G401 (cell line): ENCODE measurements around the gene PLAAT4. TPM values are rescaled to one million over a fixed set of nuclear protein-coding genes. Genes with fewer than 3 reads are reported as not detected.
"Not testable (repeated sequence)": the region's sequence is repeated elsewhere in the genome, so short reads cannot be mapped to it uniquely, and the experiment has no call there.

ENCODE experiments used
- DNase-seq: peaks from one replicate; pipeline ENCODE4 v3.0.0-alpha.2; 2015; ENCODE audit warnings: low spot score
- in situ Hi-C: cut with HindIII; loops from 2 replicates; pipeline ENCODE4 v1.10.0; 2016; ENCODE audit warnings: low sequenced_read_pairs, mixed read lengths
- total RNA-seq: library from RNA; depleted of rRNA; stranded (reverse); fragments of >200 nt; shearing (Covaris generic); gene quantifications from 2 replicates; pipeline ENCODE4 v1.2.3, GENCODE V29; 2014

PLAAT4 gene
- total RNA-seq, 1 experiment from 2014 or later = not detected

GRCh38 chr11:63563201-63564055 is 26.8 kb downstream of the PLAAT4 start, which contains the start of gene PLAAT2:
PLAAT2 (minus strand) TSS chr11:63563379; CDS start chr11:63563324, 55 bp downstream.
- in situ Hi-C loops = no loop called here
- no peak for DNase-seq

DNA sequence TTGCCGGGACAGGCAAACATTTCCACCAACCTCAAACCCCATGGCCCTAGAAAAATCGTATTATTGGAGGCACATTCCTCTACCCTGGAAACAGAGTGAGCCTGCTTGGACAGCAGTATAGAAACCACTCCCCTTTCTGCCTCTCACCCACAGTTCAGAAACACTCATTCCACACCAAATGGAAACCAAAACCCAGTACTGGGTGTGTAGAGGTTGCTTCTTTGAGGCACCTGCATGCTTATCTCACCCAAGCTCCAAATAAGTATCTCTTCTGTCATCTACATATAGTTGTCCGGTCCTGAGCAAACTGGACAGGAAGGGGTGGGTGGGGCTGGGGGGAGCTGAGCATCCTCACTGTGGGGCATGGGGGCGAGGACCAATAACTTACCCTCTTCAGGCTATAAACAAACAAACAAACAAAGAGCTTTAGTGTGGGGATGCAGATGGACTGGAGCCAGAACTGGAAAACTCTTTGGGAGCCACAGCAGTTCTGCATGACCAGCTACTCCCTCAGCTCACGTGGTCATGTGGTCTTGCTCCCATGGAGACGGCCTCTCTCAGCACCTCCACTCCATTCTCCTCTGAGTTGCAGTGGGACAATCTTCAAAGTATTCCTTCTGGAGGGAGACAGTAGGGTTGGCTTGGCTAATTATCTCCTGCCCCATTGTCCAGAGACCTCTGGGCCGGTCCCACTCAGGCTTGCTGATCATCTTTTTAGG is 27.6 kb downstream of the PLAAT4 start:
- DNase-seq = no peak
- in situ Hi-C loops = no loop called here

GRCh38 chr11:63564784-63565350 is 28.3 kb downstream of the PLAAT4 start:
- in situ Hi-C loops = no loop called here
- DNase-seq = no peak

- in situ Hi-C loops = no loop called here
- no peak for DNase-seq
Observed at GRCh38 chr11:63567044-63567840, 30.6 kb downstream of the PLAAT4 start.

GRCh38 chr11:63569570-63569969 is 33.0 kb downstream of the PLAAT4 start:
- in situ Hi-C loops = no loop called here

DNA sequence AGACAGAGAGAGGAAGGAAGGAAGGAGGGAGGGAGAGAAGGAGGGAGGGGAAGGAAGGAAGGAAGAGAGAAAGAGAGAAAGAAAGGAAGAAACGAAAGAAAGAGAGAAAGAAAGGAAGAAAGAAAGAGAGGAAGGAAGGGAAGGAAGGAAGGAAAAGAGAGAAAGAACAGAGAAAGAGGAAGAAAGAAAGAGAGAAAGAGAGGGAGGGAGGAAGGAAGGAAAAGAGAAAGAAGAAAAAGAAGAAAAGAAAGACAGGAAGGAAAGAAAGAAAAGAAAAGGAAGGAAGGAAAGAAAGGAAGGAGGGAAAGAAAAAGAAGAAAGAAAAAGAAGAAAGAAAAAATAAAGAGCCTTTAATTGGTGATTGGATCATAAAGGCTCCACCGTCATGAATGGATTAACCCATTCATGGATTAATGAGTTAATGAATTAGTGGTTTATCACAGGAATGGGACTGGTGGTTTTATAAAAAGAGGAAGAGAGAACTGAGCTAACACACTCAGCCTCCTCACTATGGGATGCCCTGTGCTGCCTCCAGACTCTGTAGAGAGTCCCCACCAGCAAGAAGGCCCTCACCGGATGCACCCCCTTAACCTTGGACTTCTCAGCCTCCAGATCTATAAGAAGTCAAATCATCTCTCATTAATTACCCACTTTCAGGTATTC is 35.5 kb downstream of the PLAAT4 start:
- no peak for DNase-seq
- in situ Hi-C loops = no loop called here

More at GRCh38 chr11:63569570-63569969, 33.0 kb downstream of the PLAAT4 start:
- no peak for DNase-seq

DNA sequence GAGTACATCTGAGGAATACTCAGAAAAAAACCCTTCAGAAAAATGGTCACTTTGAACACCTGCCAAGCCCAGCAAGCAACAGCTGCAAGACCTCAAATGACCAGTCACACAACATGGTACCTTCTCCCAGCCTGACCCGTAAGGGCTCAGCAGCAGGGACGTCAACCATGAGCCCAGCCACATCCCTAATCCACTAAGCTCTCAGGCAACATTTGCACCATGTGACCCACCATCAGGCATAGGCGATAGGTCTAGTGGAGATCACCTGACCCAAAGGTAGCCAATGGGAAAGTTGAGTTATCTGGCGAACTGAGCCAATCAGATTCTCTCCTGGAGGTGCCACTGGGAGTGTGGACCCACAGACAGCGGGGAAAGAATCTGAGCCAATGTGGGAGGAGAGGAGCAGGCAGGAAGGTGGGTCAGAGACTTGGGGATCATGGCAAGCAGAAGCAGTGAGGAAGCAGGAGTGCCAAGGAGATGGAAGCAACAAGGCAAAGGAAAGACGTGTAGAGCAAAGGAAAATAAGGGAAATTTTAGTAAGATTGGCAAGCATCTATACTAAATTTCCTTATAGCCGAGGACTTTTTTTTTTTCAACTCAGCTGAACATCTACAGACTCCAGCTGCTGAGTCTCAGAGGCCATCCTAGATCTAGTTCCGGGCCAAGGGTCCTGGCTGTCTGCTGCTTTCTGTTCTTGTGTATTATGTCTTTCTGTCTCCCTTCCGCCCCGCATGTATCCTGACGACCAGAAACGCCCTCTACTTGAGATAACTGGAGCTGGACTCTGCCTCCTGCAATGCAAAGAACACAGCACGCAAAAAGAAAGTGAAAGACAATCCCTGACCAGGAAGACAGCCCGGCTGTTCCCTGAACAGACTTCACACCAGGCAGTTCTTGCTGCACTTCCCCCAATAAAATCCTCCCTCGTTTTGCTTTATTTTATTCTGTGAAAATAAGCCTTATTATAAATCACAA is 37.6 kb downstream of the PLAAT4 start:
- no peak for DNase-seq
- in situ Hi-C loops = no loop called here

DNA sequence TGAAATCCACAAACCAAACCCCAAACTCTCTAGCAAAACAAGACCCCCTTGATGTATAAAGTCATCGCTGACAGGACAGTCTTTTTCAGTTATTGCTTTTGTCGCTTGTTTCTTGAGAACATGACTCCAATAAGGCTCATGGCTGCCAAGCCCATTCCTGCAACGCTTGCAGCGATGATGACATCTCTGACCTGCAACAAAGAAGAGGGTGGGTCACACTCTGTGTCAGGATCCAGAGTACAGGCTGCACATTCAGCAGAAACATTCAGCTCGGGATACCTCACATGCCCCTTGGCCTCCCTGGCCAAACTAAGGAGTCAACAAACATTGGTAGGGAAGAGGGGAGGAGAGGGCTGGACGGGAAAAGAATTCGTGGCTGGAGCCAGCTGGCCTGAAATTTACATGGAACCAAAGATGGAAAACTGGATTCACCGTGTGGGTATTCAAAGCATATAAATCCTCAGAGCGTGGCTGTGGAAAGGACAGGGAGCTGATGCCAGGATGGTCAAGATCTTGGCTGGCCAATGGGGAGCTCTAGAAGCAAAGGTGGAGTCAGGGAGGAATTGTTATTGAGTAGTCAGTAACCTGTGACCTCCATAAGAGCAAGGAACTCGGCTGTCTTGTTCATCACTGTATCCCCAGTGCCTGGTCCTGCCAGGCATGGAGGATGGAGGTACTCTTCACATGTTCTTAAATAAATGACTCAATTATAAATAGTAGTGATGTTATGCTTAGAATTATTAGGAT is 38.4 kb downstream of the PLAAT4 start:
- no peak for DNase-seq
- in situ Hi-C loops = no loop called here

DNA sequence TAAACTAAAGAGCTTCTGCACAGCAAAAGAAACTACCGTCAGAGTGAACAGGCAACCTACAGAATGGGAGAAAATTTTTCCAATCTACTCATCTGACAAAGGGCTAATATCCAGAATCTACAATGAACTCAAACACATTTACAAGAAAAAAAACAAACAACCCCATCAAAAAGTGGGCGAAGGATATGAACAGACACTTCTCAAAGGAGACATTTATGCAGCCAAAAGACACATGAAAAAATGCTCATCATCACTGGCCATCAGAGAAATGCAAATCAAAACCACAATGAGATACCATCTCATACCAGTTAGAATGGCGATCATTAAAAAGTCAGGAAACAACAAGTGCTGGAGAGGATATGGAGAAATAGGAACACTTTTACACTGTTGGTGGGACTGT is 42.3 kb downstream of the PLAAT4 start:
- DNase-seq = not testable (repeated sequence)

GRCh38 chr11:63581224-63581623 is 44.6 kb downstream of the PLAAT4 start:
- in situ Hi-C loops, DNase-seq: not testable (repeated sequence)

More for the DNA sequence above, 42.3 kb downstream of the PLAAT4 start:
- in situ Hi-C loops = not testable (repeated sequence)

DNA sequence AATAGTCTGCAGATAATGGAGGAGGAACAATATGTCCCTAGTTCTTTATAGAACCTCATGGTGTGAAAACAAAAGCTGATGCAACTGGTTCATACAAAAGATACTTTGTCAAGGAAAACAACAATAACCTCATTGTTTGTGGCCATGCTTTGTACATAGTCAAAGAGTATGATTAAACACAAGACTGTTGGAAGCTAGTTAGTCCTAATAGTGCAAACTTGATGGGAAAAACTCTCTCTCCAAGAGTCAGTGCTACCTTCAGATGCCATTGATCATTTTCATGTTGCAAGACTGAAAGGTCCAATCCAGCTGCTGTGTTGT is 46.7 kb downstream of the PLAAT4 start:
- no peak for DNase-seq
- in situ Hi-C loops = no loop called here

- no peak for DNase-seq
- in situ Hi-C loops = no loop called here
Observed at GRCh38 chr11:63586451-63587166, 50.0 kb downstream of the PLAAT4 start.

- DNase-seq = no peak
- in situ Hi-C loops = no loop called here
Observed at GRCh38 chr11:63589000-63589399, 52.4 kb downstream of the PLAAT4 start.

DNA sequence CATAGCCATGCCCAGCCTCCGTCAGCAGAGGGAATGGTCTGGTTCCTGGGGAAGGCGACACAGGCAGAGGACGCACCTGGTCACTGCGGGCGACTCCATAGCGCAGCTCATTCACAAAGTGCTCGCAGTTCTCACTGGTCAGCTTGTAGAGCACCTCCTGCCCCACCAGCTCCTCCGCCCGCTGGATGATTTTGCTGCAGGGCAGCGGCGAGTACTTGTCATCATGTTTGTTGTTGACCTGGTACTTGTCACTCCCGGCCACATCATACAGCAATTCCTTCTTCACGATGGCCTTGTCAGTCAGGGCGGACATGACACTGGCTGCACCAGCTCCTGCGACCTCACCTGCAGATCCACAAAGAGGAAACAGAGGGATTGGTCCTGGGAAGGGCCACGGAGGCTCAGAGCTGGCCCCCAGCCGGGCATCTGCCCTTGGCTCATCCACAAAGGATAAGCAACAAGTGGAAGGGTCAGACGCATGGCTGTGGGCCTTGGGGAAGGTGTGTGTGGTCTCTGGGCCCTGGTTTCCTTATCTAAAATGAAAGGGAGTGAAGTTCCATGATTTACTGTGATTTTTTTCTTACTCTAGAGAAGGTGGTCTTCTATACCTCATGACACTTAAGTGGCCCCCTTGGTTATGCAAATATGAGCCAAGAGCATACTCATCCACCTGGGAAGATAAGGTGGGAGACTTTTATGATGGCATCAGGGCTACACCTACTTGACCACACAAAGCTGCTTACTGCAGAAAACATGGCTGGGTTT is 53.6 kb downstream of the PLAAT4 start:
- DNase-seq = no peak
- in situ Hi-C loops = loop anchor here (5.0 kb wide), 1 partner anchor 72 kb away; no protein-coding TSS in a partner anchor

DNA sequence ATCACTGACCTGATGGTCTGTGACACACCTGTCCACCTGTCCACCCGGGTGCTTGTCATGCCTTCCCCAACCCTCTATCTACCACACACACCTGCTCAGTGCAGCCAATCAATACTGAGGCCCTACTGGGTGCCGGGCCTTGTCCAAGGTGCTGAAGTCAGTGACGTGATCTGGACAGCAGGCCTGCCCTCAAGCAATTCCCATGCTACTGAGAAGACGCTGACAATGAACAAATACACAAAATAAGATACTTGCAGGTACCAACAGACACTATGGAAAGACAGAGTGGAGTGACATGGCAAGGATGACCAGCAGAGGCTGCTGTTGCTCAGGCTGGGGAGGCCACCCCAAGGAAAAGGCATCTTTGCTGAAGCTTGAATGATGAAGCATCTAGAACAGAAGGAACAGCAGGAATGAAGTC is 56.4 kb downstream of the PLAAT4 start:
- DNase-seq = peak; percentile 20
- in situ Hi-C loops = loop anchor here (5.0 kb wide), 1 partner anchor 69 kb away; no protein-coding TSS in a partner anchor

DNA sequence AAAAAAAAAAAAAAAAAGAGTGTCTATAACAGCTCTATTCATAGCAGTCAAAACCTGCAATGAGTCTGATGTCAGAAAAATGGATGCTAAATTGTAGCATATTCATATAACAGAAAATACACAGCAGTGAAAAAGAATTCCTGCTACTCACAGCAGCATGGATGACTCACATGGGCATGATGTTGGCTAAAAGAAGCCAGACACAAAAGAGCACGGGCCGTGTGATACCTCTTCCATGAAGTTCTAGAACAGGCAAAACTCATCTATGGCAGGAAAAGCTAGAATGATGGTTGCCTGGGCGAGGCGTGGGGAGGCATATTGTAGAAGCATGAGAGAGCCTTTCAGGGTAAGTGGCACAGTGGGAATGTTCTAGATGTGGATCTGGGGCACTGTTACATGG is 58.7 kb downstream of the PLAAT4 start:
- no peak for DNase-seq
- in situ Hi-C loops = no loop called here
